ENCODE data around the gene ACSM6. TPM values are rescaled to one million over a fixed set of nuclear protein-coding genes. Genes with fewer than 3 reads are reported as not detected.

The ACSM6 gene
- total and polyA plus RNA-seq, 2 of the 8 experiments (the other 6 are each of a cell fraction or from before 2014, with no cell fraction given), result 0.33 TPM; not detected in 1

Small RNA genes within 50 kb of the gene (small RNA-seq; reads per million reads assigned to genes)
- not detected for gene AL157834.3 (ENCODE audit: insufficient read depth)

Other genes with a start within 250 kb of the ACSM6 start
- 0.32 TPM in 1 of 2 replicates, not detected in the other for gene CYP2C8, start 124.7 kb upstream of the ACSM6 start, total RNA-seq (2021; fragmentation: NEBNext Ultra II Directional; extraction: Animal tissue kit (Norgen Biotek cat#: 25700))
- 0.30 and 0.89 TPM in 2 replicates for gene CYP2C8, start 124.7 kb upstream of the ACSM6 start, polyA plus RNA-seq (2011; rRNA removed)
- gene PDLIM1, start 96.8 kb downstream of the ACSM6 start, total RNA-seq (2021; fragmentation: NEBNext Ultra II Directional; extraction: Animal tissue kit (Norgen Biotek cat#: 25700)), result 245 and 264 TPM in 2 replicates
- 169 and 199 TPM in 2 replicates for gene PDLIM1, start 96.8 kb downstream of the ACSM6 start, polyA plus RNA-seq (2011; rRNA removed)

Data from H1 (cell line).